Measurements from ENCODE around the gene C2orf78.
"Not testable (repeated sequence)": the region's sequence is repeated elsewhere in the genome, so short reads cannot be mapped to it uniquely, and the experiment has no call there.

C2orf78 gene

GRCh38 chr2:73783883-73784282 is at the start of gene C2orf78:
Gene C2orf78 (plus strand): TSS chr2:73784183. CDS start chr2:73784310, 127 bp downstream.
- DNase-seq (ENCODE audit: low read depth, low spot score) = not testable (repeated sequence)

- DNase-seq (ENCODE audit: low read depth, low spot score) = no peak
Measured at GRCh38 chr2:73736378-73736777, 47.6 kb upstream of the C2orf78 start.

GRCh38 chr2:73736855-73737779 is 46.9 kb upstream of the C2orf78 start, which contains the start of gene TPRKB:
Gene TPRKB (minus strand): TSS chr2:73737345. CDS start chr2:73734569, 2,776 bp downstream.
- peak; percentile 90 for DNase-seq (ENCODE audit: low read depth, low spot score)

- DNase-seq (ENCODE audit: low read depth, low spot score) = no peak
Measured at GRCh38 chr2:73739101-73739500, 44.9 kb upstream of the C2orf78 start.

- no peak for DNase-seq (ENCODE audit: low read depth, low spot score)
Measured at GRCh38 chr2:73740767-73741166, 43.2 kb upstream of the C2orf78 start.

- no peak for DNase-seq (ENCODE audit: low read depth, low spot score)
Measured at GRCh38 chr2:73746015-73746876, 37.7 kb upstream of the C2orf78 start.

- no peak for DNase-seq (ENCODE audit: low read depth, low spot score)
Measured at GRCh38 chr2:73746877-73747208, 37.1 kb upstream of the C2orf78 start.

- DNase-seq (ENCODE audit: low read depth, low spot score) = no peak
Measured at GRCh38 chr2:73749314-73749713, 34.7 kb upstream of the C2orf78 start.

GRCh38 chr2:73754332-73754731 is 29.7 kb upstream of the C2orf78 start:
- DNase-seq (ENCODE audit: low read depth, low spot score) = not testable (repeated sequence)

- DNase-seq (ENCODE audit: low read depth, low spot score) = no peak
Measured at GRCh38 chr2:73759285-73759764, 24.7 kb upstream of the C2orf78 start.

- no peak for DNase-seq (ENCODE audit: low read depth, low spot score)
Measured at GRCh38 chr2:73759904-73760303, 24.1 kb upstream of the C2orf78 start.

GRCh38 chr2:73762571-73762970 is 21.4 kb upstream of the C2orf78 start:
- DNase-seq (ENCODE audit: low read depth, low spot score) = no peak

- DNase-seq (ENCODE audit: low read depth, low spot score) = no peak
Measured at GRCh38 chr2:73764945-73765344, 19.0 kb upstream of the C2orf78 start.

GRCh38 chr2:73766349-73766748 is 17.6 kb upstream of the C2orf78 start:
- DNase-seq (ENCODE audit: low read depth, low spot score) = no peak

GRCh38 chr2:73766994-73767393 is 17.0 kb upstream of the C2orf78 start:
- DNase-seq (ENCODE audit: low read depth, low spot score) = no peak

- no peak for DNase-seq (ENCODE audit: low read depth, low spot score)
Measured at GRCh38 chr2:73770725-73771124, 13.3 kb upstream of the C2orf78 start.

GRCh38 chr2:73772819-73773218 is 11.2 kb upstream of the C2orf78 start:
- DNase-seq (ENCODE audit: low read depth, low spot score) = no peak

GRCh38 chr2:73776381-73776780 is 7.6 kb upstream of the C2orf78 start:
- DNase-seq (ENCODE audit: low read depth, low spot score) = no peak

- DNase-seq (ENCODE audit: low read depth, low spot score) = no peak
Measured at GRCh38 chr2:73776869-73777519, 7.0 kb upstream of the C2orf78 start.

- DNase-seq (ENCODE audit: low read depth, low spot score) = not testable (repeated sequence)
Measured at GRCh38 chr2:73778867-73779466, 5.0 kb upstream of the C2orf78 start.
